ENCODE measurements around the gene AEBP2.

Gene AEBP2

DNA sequence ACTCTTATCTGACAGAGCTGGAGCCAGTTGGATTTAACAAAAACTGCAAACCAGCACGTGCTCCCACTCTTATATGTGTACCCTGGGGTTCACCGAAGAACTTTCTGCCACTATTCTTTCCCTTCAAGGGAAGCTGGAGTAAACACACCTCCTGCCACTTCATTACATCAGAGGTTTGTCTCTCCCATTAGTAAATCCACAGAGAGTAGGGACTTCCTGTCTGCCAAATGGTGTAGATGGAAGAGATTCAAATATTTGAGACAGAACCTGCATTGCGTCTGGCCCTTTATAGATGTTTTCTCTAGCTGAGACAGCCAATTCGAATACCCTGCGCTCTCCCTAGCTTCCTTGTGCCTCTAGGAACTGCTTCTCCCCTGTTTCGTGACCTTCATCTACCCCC is 29.1 kb upstream of the AEBP2 start:
- Histone ChIP-seq H3K27me3 (ENCODE audit: low read length) (no peaks in the 10 kb centered on the region), H3K4me3 (ENCODE audit: insufficient read depth, low read length, poor library complexity, severe bottlenecking) (no peak overlapping the region), H3K36me3 (ENCODE audit: low read length) (no peaks in the 10 kb centered on the region), H3F3A (ENCODE audit: insufficient read depth) (no peaks in the 10 kb centered on the region), H3K9me3 (ENCODE audit: insufficient read depth, low read length) (no peaks in the 10 kb centered on the region), H3K9me2 (replicated peaks; ENCODE audit: insufficient read depth, low read length) (no peaks in the 10 kb centered on the region), H2AFZ (ENCODE audit: low read depth, low read length, severe bottlenecking) (no peak overlapping the region), H4K20me1 (ENCODE audit: low read depth, low read length) (no peaks in the 10 kb centered on the region), H3K79me2 (ENCODE audit: insufficient read depth, low read length) (no peaks in the 10 kb centered on the region), H3K27ac (ENCODE audit: low read depth, low read length) (no peak overlapping the region), H3K9ac (ENCODE audit: low read length) (no peak overlapping the region), H3K4me2 (ENCODE audit: low read depth, low read length, poor library complexity, severe bottlenecking) (no peak overlapping the region)
- TF ChIP-seq CTCF (IDR thresholded peaks at IDR 0.05; ENCODE audit: insufficient read depth, low read length, poor library complexity, severe bottlenecking) = no peak
- no peak for TF ChIP-seq EZH2phosphoT487 (conservative IDR thresholded peaks at IDR 0.05; ENCODE audit: low read length)

- Histone ChIP-seq H3K79me2 (ENCODE audit: insufficient read depth, low read length) (no peaks in the 10 kb centered on the region), H2AFZ (ENCODE audit: low read depth, low read length, severe bottlenecking) (no peak overlapping the region), H3K4me2 (ENCODE audit: low read depth, low read length, poor library complexity, severe bottlenecking) (no peak overlapping the region), H3K9me3 (ENCODE audit: insufficient read depth, low read length) (no peaks in the 10 kb centered on the region), H3K36me3 (ENCODE audit: low read length) (no peaks in the 10 kb centered on the region), H3F3A (ENCODE audit: insufficient read depth) (no peaks in the 10 kb centered on the region), H3K4me3 (ENCODE audit: insufficient read depth, low read length, poor library complexity, severe bottlenecking) (no peak overlapping the region), H4K20me1 (ENCODE audit: low read depth, low read length) (no peaks in the 10 kb centered on the region), H3K9me2 (replicated peaks; ENCODE audit: insufficient read depth, low read length) (no peaks in the 10 kb centered on the region), H3K27ac (ENCODE audit: low read depth, low read length) (no peak overlapping the region), H3K9ac (ENCODE audit: low read length) (no peak overlapping the region), H3K27me3 (ENCODE audit: low read length) (no peaks in the 10 kb centered on the region)
- TF ChIP-seq CTCF (IDR thresholded peaks at IDR 0.05; ENCODE audit: insufficient read depth, low read length, poor library complexity, severe bottlenecking) = no peak
- TF ChIP-seq EZH2phosphoT487 (conservative IDR thresholded peaks at IDR 0.05; ENCODE audit: low read length) = no peak
Measured at GRCh38 chr12:19410629-19411185, 28.6 kb upstream of the AEBP2 start.

GRCh38 chr12:19411234-19412204 is 27.8 kb upstream of the AEBP2 start:
- H3K27me3 ChIP-seq (ENCODE audit: low read length) = no peaks in the 10 kb centered on the region
- TF ChIP-seq EZH2phosphoT487 (conservative IDR thresholded peaks at IDR 0.05; ENCODE audit: low read length) = no peak
- TF ChIP-seq CTCF (IDR thresholded peaks at IDR 0.05; ENCODE audit: insufficient read depth, low read length, poor library complexity, severe bottlenecking) = no peak
- H2AFZ ChIP-seq (ENCODE audit: low read depth, low read length, severe bottlenecking) = no peak overlapping the region
- no peaks in the 10 kb centered on the region for H3K9me2 ChIP-seq (replicated peaks; ENCODE audit: insufficient read depth, low read length)
- no peak overlapping the region for H3K4me2 ChIP-seq (ENCODE audit: low read depth, low read length, poor library complexity, severe bottlenecking)
- H3K4me3 ChIP-seq (ENCODE audit: insufficient read depth, low read length, poor library complexity, severe bottlenecking) = no peak overlapping the region
- H3K79me2 ChIP-seq (ENCODE audit: insufficient read depth, low read length) = no peaks in the 10 kb centered on the region
- H3K36me3 ChIP-seq (ENCODE audit: low read length) = no peaks in the 10 kb centered on the region
- H3F3A ChIP-seq (ENCODE audit: insufficient read depth) = no peaks in the 10 kb centered on the region
- H4K20me1 ChIP-seq (ENCODE audit: low read depth, low read length) = no peaks in the 10 kb centered on the region
- H3K9ac ChIP-seq (ENCODE audit: low read length) = no peak overlapping the region
- no peaks in the 10 kb centered on the region for H3K9me3 ChIP-seq (ENCODE audit: insufficient read depth, low read length)
- no peak overlapping the region for H3K27ac ChIP-seq (ENCODE audit: low read depth, low read length)
